PC-9 (cell line): ENCODE results near the gene SYNE4. TPM values are rescaled to one million over a fixed set of nuclear protein-coding genes. Genes with fewer than 3 reads are reported as not detected.
"Not testable (repeated sequence)": the region's sequence is repeated elsewhere in the genome, so short reads cannot be mapped to it uniquely, and the experiment has no call there.

ENCODE experiments used
- BruUV-seq: library from RNA; stranded (reverse); fragments of 400-500 nt; replicated peaks from 2 replicates; lab custom pipeline; 2021; lab: Mats Ljungman, UMichigan
- CTCF ChIA-PET: fragments of 300-600 bp; sonication (Branson Sonifier 250); formaldehyde crosslinking; loops from one replicate; lab custom pipeline; 2022; ENCODE audit warnings: antibody characterized with exemption; lab: Charles Lee
- POLR2A ChIA-PET: fragments of 300-600 bp; sonication (Branson Sonifier 250); formaldehyde crosslinking; loops from one replicate; lab custom pipeline; 2022; ENCODE audit warnings: antibody characterized with exemption; ENCODE audit not compliant: unreplicated experiment; lab: Charles Lee
- DNase-seq, 2 experiments: peaks; one replicate each; pipeline versions ENCODE4 v3.0.0 to v3.0.0-alpha.2; 2015 to 2022; ENCODE audit warnings: mixed read lengths in 1 of 2
- H2AFZ ChIP-seq: fragments of 200-600 bp; sonication (generic); 2 replicates; pipeline ENCODE4 v1.8.1; 2017; ENCODE audit warnings: antibody characterized with exemption
- H3F3A ChIP-seq: fragments of 200-600 bp; sonication (generic); 2 replicates; pipeline ENCODE4 v1.8.1; 2017; ENCODE audit warnings: antibody characterized with exemption, mild to moderate bottlenecking, low read depth; ENCODE audit not compliant: insufficient read depth
- H3K27ac ChIP-seq: fragments of 200-600 bp; sonication (generic); 2 replicates; pipeline ENCODE4 v1.6.1; 2016; ENCODE audit warnings: mixed run types
- H3K27me3 ChIP-seq: fragments of 200-600 bp; sonication (generic); 2 replicates; pipeline ENCODE4 v1.6.1; 2016; ENCODE audit warnings: low read depth, mixed run types; ENCODE audit not compliant: insufficient read depth
- H3K36me3 ChIP-seq: fragments of 200-600 bp; sonication (generic); 2 replicates; pipeline ENCODE4 v1.6.1; 2016; ENCODE audit warnings: low read depth, mixed run types
- H3K4me1 ChIP-seq: fragments of 200-600 bp; sonication (generic); replicated peaks from 2 replicates; pipeline ENCODE4 v1.6.1; 2016; ENCODE audit warnings: mixed run types; ENCODE audit not compliant: insufficient read depth
- H3K4me2 ChIP-seq: fragments of 200-600 bp; sonication (generic); 2 replicates; pipeline ENCODE4 v1.6.1; 2017; ENCODE audit warnings: mixed run types
- H3K4me3 ChIP-seq: fragments of 200-600 bp; sonication (generic); 2 replicates; pipeline ENCODE4 v1.6.1; 2016; ENCODE audit warnings: mixed run types
- H3K79me2 ChIP-seq: fragments of 200-600 bp; sonication (generic); 2 replicates; pipeline ENCODE4 v1.6.1; 2017; ENCODE audit warnings: low read depth, mixed run types
- H3K9me2 ChIP-seq: fragments of 200-600 bp; sonication (generic); 2 replicates; pipeline ENCODE4 v1.8.1; 2017; ENCODE audit warnings: mild to moderate bottlenecking; ENCODE audit not compliant: insufficient read depth
- H3K9me3 ChIP-seq: fragments of 200-600 bp; sonication (generic); 2 replicates; pipeline ENCODE4 v1.8.1; 2016; ENCODE audit warnings: low read depth; ENCODE audit not compliant: insufficient read depth
- H4K20me1 ChIP-seq: fragments of 200-600 bp; sonication (generic); 2 replicates; pipeline ENCODE4 v1.8.1; 2017; ENCODE audit not compliant: insufficient read depth
- CTCF ChIP-seq: fragments of 200-600 bp; sonication (generic); conservative IDR thresholded peaks from 2 replicates; pipeline ENCODE4 v1.6.1; 2017; ENCODE audit warnings: mixed run types, antibody characterized with exemption, mild to moderate bottlenecking, moderate library complexity
- EZH2 ChIP-seq: fragments of 200-600 bp; sonication (generic); IDR thresholded peaks from 2 replicates; pipeline ENCODE4 v1.8.0; 2017; ENCODE audit warnings: antibody characterized with exemption, low read depth
- intact Hi-C: fragments of 100-400 bp; cut with micrococcal nuclease; formaldehyde crosslinking; loops from one replicate; pipeline ENCODE4 v1.10.0; 2022; ENCODE audit not compliant: unreplicated experiment
- total RNA-seq: library from RNA; stranded (reverse); gene quantifications from 2 replicates; pipeline ENCODE4 v1.2.3, GENCODE V29; 2021

The SYNE4 gene
- total RNA-seq, 1 experiment from 2014 or later: 39.5 TPM

DNA sequence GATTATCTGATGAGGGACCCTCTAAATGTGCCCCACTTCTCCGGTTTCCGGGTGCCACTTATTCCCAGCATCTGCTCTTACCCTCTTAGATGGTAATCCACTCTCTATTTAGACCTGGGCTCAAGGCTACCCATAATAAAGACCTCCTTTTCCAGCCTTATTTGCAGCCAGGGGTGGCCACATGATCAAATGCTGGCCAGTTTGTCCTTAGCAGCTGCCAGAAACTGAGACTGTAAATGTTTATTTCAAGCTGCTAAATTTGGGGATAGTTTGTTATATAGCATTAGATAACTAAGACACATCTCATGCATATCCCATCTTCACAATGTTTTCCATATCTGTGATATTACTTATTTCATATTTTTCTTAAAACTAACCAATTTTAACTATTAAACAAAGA lies 35.3 kb upstream of the SYNE4 start:
- POLR2A ChIA-PET: no interaction called here
- no peaks in the 10 kb centered on the region for H3K27me3 ChIP-seq

DNA sequence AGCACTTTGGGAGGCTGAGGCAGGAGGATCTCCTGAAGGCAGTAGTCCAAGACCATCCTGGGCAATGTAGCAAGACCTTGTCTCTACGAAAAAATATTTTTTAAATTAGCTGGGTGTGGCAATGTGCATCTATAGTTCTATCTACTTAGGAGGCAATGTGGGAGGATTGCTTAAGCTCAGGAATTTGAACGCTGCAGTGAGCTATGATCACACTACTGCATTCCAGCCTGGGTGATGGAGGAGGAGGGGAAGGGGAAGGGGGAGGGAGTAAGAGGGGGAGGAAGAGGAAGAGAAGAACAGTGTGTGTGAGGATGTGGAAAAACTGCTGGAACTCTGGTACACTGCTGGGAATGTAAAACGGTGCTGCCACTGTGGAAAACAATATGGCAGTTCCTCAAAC lies 33.2 kb upstream of the SYNE4 start:
- DNase-seq: peak; percentile 36 to 61
- CTCF ChIA-PET: interaction anchor here (0.6 to 1.0 kb wide), 3 partner anchors 11 to 46 kb away, joined by 3 to 5 read pairs (median 3); partner anchors contain the start of gene SYNE4
- Histone ChIP-seq H3F3A (peaks cover 9% of the 10 kb centered on the region; the same call in 1 of the 2 replicates), H4K20me1 (no peaks in the 10 kb centered on the region), H3K27me3 (no peaks in the 10 kb centered on the region), H3K27ac (no peak overlapping the region), H3K4me1 (peaks cover 8% of the 10 kb centered on the region), H3K4me2 (no peak overlapping the region), H3K9me2 (no peaks in the 10 kb centered on the region), H3K4me3 (no peak overlapping the region), H2AFZ (no peak overlapping the region), H3K79me2 (no peaks in the 10 kb centered on the region), H3K9me3 (no peaks in the 10 kb centered on the region), H3K36me3 (no peaks in the 10 kb centered on the region)
- POLR2A ChIA-PET: interaction anchor here (0.6 to 0.7 kb wide), 3 partner anchors 12 to 645 kb away, joined by 4 to 38 read pairs (median 36); no protein-coding TSS in a partner anchor
- no TSS peak for BruUV-seq
- TF ChIP-seq CTCF: no peak
- no peak for TF ChIP-seq EZH2
- intact Hi-C loops: no loop called here

More for the DNA sequence above, 35.3 kb upstream of the SYNE4 start:
- H3K4me2 ChIP-seq: no peak overlapping the region
- H2AFZ ChIP-seq: no peak overlapping the region
- intact Hi-C loops: no loop called here
- BruUV-seq: no TSS peak
- H3K36me3 ChIP-seq: no peaks in the 10 kb centered on the region
- H3K9me3 ChIP-seq: no peaks in the 10 kb centered on the region
- no peaks in the 10 kb centered on the region for H4K20me1 ChIP-seq
- no peak overlapping the region for H3K27ac ChIP-seq
- peaks cover 8% of the 10 kb centered on the region for H3K4me1 ChIP-seq
- TF ChIP-seq CTCF (no peak), EZH2 (no peak)
- DNase-seq: no peak
- peaks cover 9% of the 10 kb centered on the region; the same call in 1 of the 2 replicates for H3F3A ChIP-seq
- H3K9me2 ChIP-seq: no peaks in the 10 kb centered on the region
- no peaks in the 10 kb centered on the region for H3K79me2 ChIP-seq
- CTCF ChIA-PET: interaction anchor here (0.7 kb wide), 1 partner anchor 71 kb away, joined by 3 read pairs; no protein-coding TSS in a partner anchor
- H3K4me3 ChIP-seq: no peak overlapping the region

- POLR2A ChIA-PET, H3F3A ChIP-seq, CTCF ChIA-PET, H3K27me3 ChIP-seq, BruUV-seq, H3K4me3 ChIP-seq, H3K79me2 ChIP-seq, intact Hi-C loops, H3K36me3 ChIP-seq, H3K9me3 ChIP-seq, H4K20me1 ChIP-seq, DNase-seq, H3K4me1 ChIP-seq, H3K4me2 ChIP-seq, H3K9me2 ChIP-seq, H3K27ac ChIP-seq, H2AFZ ChIP-seq: not testable (repeated sequence)
These were observed 32.5 kb upstream of the SYNE4 start for GRCh38 chr19:36041092-36041491.

DNA sequence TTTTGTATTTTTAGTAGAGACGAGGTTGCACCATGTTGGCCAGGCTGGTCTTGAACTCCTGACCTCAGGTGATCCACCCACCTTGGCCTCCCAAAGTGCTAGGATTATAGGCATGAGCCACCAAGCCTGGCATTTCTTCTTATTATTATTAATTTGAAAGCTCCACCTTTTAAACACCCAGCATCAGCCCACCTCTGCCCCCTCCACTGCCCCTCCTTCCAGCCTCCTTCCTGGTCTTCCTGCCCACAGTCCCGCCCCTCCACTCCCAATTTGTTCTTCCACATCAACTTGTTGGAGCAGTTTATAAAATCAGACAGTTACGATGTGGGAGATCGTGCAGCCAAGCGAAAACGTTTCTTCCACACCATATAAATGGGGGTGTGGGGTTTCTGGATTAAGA lies 31.9 kb upstream of the SYNE4 start:
- Histone ChIP-seq H3K9me2 (no peaks in the 10 kb centered on the region), H3K36me3 (no peaks in the 10 kb centered on the region), H2AFZ (no peak overlapping the region), H3K4me3 (no peak overlapping the region), H4K20me1 (no peaks in the 10 kb centered on the region), H3K79me2 (no peaks in the 10 kb centered on the region), H3K4me1 (peaks cover 8% of the 10 kb centered on the region), H3K27ac (no peak overlapping the region), H3F3A (peaks cover 9% of the 10 kb centered on the region; the same call in 1 of the 2 replicates), H3K27me3 (no peaks in the 10 kb centered on the region), H3K4me2 (no peak overlapping the region), H3K9me3 (no peaks in the 10 kb centered on the region)
- TF ChIP-seq EZH2 (no peak), CTCF (no peak)
- ChIA-PET CTCF (no interaction called here), POLR2A (no interaction called here)
- DNase-seq: no peak
- no TSS peak for BruUV-seq
- intact Hi-C loops: no loop called here
